Measurements from ENCODE around the gene RHOD.
A peak's percentile ranks its signal among the peaks of the same experiment; 100 is the strongest.

The RHOD gene, protein sequence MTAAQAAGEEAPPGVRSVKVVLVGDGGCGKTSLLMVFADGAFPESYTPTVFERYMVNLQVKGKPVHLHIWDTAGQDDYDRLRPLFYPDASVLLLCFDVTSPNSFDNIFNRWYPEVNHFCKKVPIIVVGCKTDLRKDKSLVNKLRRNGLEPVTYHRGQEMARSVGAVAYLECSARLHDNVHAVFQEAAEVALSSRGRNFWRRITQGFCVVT

DNA sequence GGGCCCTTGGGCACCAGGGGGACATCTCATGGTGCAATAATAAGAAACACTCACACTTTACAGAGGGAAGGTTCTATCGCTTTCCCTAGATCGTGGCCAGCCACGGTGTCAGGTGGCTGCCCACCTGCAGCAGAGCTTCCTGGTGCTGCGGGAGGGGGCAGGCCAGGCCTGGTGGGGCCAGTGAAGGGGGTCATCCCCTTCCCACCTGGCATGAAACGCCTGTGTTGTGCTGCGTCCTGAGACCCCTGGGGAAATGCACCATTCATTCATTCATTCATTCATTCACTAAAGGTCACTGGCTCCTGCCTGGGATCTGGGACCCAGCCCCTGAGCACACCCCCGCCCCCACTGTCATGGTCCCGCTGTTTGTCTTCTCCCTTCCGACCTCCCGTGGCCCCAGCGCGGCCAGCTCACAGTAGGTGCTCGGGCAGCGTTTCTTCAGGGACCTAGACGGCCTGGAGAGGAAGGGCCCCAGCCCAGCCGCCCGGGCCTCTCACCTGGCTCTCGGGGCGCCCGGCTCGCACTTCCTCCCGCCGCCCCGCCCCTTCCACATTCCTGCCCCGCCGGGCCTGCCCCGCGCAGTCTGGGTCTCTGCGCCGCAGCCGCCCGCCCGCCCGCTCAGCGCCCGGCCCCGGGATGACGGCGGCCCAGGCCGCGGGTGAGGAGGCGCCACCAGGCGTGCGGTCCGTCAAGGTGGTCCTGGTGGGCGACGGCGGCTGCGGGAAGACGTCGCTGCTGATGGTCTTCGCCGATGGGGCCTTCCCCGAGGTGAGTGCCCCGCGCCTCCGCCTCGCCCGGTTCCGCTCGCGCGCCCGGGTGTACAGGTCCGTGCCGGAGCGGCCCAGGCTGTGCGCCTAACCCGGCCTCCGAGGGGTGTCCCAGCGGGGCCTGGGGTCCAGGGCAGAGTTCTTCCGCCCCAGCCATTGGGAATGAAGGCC lies at the start of gene RHOD:
Gene RHOD (plus strand): TSS at position 581 of the 938 bp plus-strand sequence. CDS start 56 bp downstream, at position 637.
- DNase-seq, result no peak

DNA sequence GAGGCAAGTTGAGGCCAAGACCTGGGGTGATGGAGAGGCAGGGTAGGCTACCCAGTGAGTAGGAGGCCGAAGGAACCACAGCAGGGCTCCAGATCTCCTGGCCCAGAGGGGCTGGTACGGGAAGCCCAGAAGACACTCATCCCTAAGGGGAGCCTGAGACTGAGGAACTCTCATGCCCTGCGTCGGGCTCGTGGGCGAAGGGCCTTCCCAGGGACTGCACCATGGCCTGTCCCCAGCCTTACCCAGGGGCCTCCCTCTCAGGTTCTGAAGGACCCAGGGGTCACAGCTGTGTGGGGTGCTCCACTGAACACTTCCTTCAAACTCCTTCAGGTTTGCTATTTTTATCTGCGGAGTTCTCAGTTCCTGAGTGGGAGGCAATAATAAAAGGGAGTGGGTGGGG lies 49.5 kb upstream of the RHOD start:
- DNase-seq, result no peak

DNA sequence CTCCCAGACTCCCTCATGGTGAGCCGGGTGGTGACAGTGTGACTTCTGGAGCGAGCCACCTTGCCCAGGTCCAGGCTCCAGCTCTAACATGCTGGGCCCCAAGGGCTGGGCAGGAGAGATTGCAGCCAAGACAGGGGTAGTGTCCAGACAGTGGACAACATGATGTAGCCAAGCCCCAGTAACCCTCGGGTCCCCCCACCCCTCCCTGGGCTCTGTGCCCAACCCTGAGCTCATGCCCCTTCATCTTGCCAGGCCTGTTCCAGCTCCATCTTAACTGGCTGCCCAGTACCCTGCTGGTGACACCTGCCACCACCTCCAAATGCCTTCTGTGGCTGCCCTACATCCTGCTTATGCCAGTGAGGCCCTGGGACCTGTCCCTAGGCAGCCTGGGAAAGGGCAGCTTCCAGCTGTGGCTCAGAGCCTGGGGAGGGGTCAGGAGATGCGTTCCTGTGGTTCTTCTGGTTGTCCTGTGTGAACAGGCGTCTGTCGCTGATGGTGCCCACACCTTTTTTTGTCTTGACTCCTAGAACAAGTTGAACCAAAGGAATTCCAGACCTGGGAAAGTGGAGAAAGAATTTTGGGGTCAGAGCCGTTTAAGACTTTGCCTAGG lies 46.2 kb upstream of the RHOD start:
- DNase-seq, result no peak

DNA sequence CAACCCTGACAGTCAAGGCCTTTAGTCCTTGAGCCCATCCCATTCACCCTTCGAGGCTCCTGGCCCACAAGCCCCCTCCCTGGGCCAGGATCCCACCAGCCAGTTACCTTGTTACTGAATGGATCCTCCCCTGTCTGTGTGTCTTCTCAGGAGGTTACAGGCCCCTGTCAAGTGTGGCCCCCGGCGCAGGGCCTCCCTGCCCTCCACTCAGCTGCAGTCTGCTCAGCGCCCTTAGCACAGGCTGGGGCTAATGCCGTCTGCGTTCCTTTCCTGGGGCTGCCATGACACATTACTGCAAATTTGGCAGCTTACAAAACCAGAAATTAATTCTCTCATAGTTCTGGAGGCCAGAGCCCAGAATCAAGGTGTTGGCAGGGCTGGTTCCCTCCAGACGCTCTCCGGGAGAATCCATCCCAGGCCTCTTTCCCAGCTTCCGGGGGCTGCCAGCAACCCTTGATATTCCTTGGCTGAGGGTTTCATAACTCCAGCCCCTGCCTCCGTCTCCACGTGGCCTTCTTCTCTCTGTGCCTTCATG lies 43.1 kb upstream of the RHOD start:
- no peak for DNase-seq

DNA sequence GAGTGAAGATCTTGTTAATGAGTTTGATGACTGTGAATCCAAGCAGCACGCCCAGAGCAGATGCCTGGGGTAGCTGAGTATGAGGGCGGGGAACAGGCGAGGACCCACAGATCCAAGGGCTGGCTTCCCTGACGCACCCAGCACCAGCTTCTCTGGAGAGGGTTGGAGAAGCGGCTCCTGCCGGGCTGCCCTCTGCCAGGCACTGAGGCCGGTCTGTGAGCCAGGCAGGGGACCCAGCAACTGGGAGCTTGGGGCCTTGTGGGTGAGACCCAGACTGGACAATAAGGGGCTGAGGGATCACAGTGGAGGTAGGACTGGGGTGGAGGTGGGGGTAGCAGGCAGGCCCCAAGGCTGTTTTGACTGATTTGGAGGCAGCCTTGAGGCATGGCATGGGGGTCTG lies 42.3 kb upstream of the RHOD start:
- no peak for DNase-seq

DNA sequence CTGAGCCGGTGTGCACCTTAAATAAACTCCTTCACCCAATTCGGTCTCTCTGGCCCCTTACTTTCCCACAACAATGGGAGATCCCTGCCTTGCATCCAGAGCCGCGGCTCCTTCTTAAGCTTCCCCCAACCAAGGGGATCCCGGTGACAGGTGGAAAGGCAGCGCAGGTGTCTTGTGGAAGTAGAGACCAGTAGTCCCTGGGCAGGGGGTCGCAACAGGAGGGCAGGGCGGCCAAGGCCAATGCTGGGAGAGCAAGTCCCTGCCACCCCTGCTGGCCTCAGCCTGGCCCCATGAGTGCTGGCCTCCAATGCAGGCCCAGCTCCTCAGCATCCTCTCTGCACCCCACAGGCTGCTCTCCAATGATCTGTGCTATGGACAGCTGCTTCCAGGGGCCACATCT lies 41.6 kb upstream of the RHOD start:
- no peak for DNase-seq

DNA sequence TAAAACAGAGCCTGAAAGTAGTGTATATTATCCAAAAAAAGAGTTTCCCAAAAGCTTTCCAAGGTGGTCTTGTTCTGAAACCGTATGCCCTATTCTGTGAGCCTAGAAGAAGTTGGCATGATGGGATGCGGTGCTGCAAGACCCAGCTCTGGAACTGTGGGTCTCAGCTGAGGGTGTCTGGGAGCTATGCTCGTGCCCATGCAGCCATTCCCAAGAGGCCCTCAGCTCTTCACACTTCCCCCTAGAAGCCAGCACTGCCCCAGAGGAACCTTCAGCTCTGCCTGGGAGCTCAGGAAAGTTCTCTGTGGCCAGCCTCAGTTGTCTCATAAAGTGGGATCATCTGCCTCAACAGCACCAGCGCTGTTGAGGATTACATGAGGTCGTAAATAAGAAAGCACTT lies 40.1 kb upstream of the RHOD start:
- DNase-seq, result no peak

DNA sequence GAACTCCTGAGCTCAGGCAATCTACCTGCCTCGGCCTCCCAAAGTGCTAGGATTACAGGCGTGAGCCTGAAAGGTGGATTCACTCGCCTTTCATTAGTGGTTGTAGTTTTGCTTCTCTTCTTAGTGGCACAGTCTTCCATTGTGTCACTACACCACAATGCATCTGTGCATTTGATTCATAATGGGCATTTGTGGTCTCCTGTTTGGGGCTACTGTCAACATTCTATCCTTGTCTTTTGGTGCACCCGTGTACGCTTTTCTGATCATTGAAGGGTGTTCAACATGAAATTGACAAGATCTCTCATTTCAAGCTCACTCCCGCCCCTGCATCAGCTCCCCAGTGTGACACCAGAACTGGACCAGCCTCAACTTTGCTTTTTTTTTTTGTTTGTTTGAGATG lies 35.7 kb upstream of the RHOD start:
- no peak for DNase-seq

DNA sequence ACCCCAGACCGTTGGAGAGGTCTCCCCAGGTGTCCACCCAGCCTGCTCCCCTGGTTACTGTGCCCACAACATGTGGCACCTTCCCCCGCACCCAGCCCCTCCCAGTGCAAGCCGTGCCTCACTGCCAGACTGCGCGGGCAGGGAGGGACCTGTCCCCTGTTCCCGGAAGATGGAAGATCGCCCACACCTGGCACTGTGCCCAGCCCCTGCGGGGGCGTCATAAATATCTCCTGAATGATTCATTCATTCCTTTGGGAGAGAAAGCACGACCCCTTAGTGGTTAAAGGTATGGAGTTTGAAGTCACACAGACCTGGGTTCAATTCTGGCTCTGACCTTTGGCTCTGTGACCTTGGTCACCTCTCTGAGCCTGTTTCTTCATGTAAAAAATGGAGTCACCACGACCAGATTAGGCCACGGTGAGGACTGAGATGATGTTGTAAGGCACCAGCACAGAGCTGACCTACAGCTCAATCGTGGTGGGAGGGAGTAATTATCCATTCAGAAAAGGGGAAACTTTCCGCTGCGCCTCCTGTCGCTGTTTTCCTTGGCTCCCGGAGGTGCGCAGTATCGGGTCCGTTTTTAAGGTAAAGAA lies 34.2 kb upstream of the RHOD start:
- DNase-seq, result peak; percentile 14

DNA sequence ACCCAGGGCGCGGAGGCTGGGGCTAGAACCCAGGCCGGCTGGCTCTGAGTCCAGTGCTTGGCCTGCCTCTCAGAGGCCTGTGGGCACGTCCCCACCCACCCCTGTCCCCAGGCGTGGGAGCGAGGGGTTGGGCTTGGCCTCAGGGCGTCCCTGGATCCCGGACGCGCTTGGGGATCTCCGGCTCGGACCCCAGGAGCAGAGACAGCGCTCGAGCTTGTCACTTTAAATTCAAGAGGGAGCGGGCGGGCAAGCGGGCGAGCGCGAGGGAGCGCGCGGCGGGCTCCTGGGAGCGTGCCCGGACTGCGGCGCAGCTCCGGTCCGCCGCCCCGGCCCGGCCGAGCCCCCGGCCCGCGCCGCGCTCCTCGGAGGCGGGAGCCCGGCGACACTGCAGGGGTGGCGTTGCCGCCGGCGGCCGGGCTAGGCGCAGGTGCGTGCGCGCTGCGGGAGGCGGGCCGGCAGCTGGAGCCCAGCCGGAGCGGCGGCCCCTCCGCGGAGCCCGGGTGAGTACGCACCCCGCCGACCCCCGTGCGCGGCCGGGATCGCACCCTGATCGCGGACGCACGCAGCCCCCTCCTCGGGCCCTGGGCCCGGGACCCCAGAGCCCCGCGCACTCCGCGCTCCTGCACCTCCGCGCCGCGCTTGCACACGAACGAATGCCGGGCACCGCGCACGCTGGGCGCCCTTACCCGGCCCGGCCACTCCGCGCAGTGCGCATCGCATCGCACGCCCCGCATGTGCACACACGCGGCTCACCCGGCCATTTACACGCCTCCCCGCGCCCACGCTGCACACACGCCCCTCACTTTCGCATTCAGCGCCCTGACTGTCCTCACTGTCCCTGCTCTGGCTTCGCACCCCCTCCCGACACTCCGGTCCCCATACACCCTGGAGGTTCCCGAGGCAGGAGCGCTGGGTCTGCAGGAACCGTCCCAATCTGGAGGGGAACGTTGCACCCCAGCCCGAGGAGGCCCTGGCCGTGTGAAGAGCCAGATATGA lies 33.4 kb upstream of the RHOD start, which contains the start of gene SYT12:
Gene SYT12 (plus strand): TSS at position 174 of the 996 bp plus-strand sequence. CDS start 7,011 bp downstream, outside the sequence.
- peak; percentile 7 for DNase-seq

DNA sequence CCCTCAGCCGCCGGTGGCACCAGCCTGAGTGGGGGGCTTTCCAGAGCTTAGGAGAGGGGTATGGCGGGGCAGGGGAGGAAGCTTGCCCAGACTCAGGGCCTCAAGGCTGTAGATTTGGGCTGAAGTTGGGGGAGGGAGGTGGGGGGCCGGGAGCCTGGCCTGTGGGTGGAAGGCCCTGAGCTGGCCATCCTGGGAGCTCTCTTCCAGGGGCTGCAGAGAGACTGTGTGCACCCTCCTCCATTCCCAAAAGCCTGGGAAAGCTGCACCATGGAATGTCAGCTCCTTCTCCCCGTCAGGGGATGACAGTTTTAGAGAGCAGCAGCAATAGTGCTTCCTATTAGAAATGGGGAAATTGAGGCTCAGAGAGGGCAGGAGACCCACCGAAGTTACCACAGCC lies 32.7 kb upstream of the RHOD start:
- no peak for DNase-seq

DNA sequence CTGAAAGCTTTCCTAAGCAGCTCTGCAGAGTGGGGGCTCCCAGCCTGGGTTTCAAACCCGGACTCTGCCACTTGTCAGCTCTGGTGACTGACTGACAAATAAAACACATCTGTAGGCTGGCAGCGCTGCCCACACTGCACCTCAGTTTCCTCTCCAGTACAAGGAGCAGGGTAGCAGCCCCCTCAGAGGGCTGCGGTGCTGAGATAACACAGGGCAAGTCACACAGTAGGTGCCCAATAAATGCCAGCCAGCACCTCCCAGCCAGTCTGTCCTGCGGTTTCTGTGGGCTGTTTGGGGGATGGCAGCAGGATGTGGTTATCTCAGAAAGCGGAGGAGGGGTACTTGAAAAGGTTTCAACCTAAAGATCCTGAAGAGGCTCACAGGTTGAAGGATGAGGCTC lies 32.2 kb upstream of the RHOD start:
- DNase-seq, result no peak

DNA sequence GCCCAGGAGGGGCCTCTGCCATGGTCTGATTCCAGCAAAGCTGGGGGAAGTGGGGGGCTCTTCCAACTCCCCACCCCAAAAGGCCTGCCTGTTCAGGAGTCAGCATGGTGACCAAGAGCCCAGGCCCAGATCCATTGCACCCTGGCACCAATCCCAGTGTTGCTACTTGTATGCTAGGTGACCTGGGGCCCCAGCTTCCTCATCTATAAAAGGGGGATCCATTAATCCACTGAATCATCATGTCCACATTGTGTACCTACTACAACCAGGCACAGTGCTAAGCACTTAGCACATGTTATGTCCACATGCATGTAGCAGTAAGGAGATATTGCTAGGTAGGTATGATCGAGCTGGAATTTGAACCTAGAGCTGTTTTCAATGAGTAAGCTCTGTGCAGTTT lies 31.7 kb upstream of the RHOD start:
- DNase-seq, result no peak

DNA sequence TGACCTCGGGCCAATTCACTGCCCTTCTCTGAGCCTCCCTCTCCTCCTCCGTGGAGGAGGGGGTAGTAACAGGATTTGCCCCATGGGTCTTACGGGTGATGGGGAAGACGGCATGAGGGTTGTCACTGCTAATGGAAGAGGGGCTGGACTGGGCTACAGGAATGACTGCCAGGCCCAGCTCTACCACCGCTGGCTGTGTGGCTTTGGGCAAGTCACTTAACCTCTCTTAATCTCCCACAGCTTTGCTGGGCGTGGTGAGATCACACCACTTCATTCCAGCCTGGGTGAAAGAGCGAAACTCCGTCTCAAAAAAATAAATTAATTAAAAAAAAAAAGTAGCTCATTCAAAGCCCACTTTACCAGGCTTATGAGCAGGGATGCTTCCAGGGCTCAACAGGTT lies 30.9 kb upstream of the RHOD start:
- DNase-seq, result no peak

DNA sequence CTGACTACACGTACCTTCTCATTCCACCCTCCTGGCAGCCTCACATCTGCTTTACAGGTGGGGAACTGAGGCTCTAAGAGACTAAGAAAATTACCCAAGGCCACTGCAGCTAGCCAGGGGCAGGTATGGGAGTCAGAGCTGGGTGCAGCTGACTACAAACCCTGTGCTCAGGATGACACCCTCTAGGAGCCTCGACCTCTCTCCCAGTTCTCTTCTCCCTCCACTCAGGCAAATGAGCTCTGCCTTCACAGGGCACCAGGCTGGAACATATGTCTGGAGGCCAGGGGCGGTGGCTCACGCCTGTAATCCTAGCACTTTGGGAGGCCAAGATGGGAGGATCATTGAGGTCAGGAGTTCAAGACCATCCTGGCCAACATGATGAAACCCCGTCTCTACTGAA lies 29.7 kb upstream of the RHOD start:
- DNase-seq, result no peak

DNA sequence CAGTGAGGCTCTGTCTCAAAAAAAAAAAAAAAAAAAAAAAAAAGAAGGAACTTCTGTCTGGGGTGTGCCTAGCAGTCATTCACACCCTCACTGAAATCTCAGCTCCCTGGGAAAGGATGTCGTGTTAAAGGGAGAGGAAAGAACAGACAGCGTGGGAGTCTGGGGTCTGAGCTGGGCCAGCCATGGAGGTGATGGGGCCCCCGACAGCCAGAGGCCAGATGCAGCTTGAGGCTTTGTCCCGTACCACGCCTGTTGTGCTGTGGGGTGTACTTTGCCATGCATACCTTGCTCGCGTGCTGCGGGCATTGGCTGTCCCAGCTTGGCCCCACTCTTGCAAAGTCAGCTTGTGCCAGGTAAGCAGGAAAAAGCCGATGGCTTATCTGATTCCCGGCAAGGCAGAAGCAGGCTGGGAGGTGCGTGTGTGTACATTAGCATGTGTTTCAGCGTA lies 29.1 kb upstream of the RHOD start:
- DNase-seq, result no peak

DNA sequence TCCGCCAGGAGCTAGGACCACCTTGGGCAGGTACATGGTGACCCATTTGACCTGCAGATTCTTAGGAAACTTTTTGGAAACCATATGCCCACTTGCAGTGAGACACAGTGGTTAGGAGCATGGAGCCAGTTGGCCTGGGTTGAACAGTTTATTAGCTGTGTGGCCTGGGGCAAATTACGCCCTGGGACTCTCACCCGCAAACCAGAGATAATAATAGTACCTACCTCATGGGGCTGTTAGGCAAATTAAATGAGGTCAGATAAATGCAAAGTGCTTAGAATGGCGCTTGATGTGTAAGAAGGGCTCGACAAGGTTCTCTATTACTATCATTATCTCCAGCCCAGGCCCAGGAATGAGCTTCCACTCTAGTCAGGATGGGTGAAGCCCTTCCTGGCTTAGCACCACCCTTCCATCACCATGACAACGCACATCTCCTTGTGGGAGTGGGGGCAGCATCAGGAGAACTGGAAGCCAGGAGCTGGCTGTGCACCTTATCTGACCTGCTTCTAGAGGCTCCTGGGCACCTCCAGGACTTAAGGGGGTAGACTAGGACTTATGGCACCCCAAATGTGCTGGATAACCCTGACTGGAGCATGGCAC lies 28.6 kb upstream of the RHOD start:
- DNase-seq, result no peak

DNA sequence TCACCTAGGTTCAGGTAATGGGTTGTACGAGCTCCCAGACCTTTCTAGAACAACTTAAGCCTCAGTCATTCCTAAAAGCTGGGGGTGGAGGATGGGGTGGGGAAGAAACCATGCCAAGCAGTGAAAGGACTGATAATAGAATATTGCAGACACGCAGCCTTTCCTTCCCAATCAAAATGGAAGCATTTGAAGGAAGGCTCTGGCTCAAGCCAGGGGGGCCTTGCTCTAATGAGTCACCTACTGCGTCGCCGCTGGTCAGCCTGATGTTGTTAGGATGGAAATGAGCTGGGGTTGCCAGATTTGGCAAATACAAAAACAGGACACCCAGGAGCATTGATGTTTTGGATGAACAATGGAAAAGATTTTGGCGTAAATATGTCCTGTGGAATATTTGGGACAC lies 27.5 kb upstream of the RHOD start:
- DNase-seq, result no peak

DNA sequence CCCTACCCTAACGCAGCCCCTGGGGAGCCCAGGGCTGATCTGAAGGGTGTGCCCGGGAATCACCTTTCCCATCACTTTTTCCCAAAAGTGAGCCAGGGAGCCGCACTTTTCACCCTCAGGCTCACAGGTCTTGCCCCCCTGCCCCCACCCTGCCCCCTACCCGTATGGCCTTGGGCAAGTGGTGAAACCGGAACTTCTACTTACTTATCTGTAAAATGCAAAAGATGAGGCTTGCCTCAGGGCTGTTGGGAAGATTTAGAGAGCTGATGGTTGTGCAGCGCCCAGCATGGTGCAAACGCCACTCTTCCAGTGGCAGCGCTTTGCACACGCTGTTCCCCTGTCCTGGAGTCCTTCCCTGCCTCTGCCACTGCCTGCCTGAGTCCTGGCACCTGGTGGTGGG lies 25.7 kb upstream of the RHOD start:
- no peak for DNase-seq

DNA sequence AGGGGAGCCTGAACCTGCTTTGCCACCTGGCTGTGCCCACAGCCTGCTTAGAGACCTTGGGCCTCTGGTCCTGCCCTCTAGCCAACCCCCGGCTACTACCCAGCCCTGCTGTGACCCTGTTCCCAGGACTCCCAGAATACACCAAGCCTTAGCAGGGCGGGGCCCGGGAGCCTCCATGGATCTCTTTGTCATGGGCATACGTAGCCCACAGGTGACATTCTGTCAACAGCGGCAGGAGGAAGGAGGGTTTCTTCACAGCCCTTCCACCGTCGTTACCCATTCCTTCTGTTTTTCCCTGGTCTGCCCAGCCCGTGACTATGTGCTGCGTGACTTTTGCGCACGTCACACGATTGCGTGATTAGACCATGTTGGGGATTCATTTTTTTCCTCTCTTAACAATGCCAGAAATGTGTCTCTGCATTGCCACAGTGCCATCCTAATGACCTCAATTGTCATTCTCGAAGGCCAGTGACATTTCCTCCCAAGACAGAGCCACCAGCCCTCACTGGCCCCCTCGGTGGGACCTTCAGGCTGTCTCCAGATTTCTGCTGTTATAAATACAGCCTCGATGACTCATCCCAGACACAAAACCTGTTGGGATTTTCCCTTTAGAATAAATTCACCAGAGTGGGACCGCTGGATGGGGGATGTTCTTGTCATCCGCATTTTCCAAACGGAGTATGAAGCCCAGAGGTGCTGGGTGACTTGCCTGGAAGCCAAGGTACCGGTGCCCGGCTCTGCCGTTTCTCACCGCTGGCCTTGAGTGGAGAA lies 24.7 kb upstream of the RHOD start:
- DNase-seq, result no peak

Data from DMS79 treated with DMSO at 0.1 percent for 48 hours (cell line).